Measurements from ENCODE around the gene SEMA5A.

The SEMA5A gene

DNA sequence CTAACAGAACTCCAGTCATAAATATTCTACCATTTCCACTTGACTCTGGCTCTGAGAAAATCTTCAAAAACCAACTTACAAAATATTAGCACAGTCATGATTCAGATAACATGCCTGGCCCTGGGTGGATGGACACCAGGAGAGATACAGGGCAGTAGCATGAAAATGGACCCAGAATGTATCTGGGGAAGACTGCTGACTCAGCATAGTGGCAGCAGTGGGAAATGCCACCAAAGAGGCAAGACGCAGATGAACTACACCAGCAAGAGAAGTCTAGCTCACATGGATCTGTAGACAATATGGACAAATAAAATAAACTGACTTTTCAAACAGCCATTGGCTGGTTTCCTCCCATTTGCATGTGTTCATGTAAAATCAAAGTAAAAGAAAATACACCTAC, 359.8 kb downstream of the SEMA5A start:
- TF ChIP-seq, protein P1, sequence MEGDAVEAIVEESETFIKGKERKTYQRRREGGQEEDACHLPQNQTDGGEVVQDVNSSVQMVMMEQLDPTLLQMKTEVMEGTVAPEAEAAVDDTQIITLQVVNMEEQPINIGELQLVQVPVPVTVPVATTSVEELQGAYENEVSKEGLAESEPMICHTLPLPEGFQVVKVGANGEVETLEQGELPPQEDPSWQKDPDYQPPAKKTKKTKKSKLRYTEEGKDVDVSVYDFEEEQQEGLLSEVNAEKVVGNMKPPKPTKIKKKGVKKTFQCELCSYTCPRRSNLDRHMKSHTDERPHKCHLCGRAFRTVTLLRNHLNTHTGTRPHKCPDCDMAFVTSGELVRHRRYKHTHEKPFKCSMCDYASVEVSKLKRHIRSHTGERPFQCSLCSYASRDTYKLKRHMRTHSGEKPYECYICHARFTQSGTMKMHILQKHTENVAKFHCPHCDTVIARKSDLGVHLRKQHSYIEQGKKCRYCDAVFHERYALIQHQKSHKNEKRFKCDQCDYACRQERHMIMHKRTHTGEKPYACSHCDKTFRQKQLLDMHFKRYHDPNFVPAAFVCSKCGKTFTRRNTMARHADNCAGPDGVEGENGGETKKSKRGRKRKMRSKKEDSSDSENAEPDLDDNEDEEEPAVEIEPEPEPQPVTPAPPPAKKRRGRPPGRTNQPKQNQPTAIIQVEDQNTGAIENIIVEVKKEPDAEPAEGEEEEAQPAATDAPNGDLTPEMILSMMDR (conservative IDR thresholded peaks at IDR 0.05; ENCODE audit: low read depth, low read length), result no peak

DNA sequence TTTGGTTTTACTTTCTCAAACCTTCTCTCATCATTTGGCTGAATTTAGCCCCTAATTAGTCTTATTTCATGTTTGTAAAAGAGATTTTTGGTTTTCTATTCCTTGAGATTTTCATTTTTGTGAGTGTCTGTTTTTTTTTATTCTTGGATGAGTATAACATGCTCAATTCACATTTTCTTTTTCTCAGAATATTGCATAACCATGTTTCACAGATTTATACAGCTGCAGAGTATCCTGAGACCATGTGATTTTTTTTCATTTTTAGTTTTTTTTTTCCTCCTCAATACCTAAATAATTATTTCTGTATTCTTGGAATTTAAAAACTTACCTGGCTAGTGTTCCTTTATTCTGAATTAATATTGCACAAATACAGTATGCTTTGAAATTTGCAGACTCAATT, 361.9 kb downstream of the SEMA5A start:
- DNase-seq (ENCODE audit: low read depth), result peak; percentile 33
- TF ChIP-seq, protein P1 (conservative IDR thresholded peaks at IDR 0.05; ENCODE audit: low read depth, low read length), result no peak
- H3K4me3 ChIP-seq (ENCODE audit: low read depth, low read length), result no peak overlapping the region

More for the DNA sequence above, 359.8 kb downstream of the SEMA5A start:
- DNase-seq (ENCODE audit: low read depth), result no peak
- no peak overlapping the region for H3K4me3 ChIP-seq (ENCODE audit: low read depth, low read length)

DNA sequence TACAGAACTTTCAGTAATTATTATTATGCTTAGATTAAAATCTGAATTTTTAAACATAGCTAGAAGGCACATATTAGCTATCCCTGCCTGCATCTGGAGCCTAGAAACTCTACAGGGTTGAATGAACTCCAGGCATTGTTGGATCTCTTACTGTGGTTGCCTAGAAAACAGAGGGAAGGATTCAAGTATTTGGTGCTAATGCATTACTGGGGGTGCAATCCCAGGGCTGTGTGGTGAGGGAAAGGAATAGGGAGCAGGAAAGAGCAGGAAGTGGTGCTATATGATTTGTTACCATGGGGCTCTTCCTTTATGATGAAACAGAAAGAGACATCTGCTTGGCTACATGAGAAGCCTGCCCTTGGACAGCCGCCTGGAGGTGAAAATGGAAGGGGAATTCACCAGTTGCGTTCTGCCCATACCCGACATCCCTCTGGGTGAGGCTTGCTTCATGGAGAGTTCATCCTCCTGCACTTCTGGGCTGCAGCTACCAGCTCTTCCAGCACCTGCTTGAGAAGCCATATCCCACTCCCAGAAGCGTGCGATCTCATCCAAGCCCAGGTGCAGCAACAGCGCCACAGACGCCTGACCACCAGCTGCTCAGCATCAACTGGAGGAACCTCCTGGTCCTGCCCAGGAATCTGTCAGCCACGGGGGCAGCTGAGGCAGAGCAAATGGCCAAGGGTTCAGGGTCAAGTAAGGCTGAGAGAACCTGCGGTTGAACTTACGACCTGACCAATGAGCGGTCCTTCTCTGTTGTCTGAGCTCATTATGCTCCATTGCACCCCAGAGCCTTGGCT, 362.8 kb downstream of the SEMA5A start:
- TF ChIP-seq, protein P1 (conservative IDR thresholded peaks at IDR 0.05; ENCODE audit: low read depth, low read length), result no peak
- no peak for DNase-seq (ENCODE audit: low read depth)
- H3K4me3 ChIP-seq (ENCODE audit: low read depth, low read length), result no peak overlapping the region

DNA sequence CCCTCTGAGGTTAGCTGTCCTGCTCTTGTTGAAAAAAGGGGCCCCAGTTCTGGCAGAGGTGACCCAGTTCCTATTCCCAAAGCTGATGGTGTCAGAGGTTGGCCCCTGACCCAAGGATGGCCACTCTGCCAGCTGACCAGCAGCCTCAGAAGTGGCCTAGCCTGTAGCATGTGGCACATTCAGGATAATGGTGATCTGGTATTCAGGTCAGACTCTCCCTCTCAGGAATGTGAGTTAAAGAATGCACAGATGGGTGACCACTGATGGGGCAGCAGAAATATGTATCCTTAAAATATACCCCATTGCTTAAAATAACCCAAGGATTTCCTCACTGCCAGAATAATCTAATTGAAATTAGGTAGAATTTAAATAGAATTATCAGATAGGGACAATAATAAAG, 369.2 kb downstream of the SEMA5A start:
- DNase-seq (ENCODE audit: low read depth), result peak; percentile 36
- no peak overlapping the region for H3K4me3 ChIP-seq (ENCODE audit: low read depth, low read length)
- TF ChIP-seq, protein P1 (conservative IDR thresholded peaks at IDR 0.05; ENCODE audit: low read depth, low read length), result no peak

DNA sequence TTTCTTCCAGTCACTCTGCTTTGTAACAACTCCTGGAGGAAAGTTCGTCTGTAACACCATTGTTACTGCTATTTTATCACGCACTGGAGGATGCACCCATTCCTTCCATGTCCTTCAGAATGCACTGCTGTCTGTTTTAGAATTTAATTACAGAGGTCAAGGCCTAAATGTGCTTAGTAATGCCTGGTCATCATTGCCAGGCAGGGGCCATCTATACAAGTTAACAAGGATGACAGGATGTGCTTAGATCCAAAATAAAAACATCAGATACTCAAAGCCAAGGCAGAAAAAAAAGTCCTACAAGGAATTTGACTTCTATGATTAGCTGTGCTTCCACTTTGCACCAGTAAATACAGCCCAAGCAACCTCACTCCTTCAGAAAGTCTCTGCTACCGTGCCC, 371.4 kb downstream of the SEMA5A start:
- TF ChIP-seq, protein P1 (conservative IDR thresholded peaks at IDR 0.05; ENCODE audit: low read depth, low read length), result no peak
- H3K4me3 ChIP-seq (ENCODE audit: low read depth, low read length), result no peak overlapping the region
- DNase-seq (ENCODE audit: low read depth), result peak; percentile 48

DNA sequence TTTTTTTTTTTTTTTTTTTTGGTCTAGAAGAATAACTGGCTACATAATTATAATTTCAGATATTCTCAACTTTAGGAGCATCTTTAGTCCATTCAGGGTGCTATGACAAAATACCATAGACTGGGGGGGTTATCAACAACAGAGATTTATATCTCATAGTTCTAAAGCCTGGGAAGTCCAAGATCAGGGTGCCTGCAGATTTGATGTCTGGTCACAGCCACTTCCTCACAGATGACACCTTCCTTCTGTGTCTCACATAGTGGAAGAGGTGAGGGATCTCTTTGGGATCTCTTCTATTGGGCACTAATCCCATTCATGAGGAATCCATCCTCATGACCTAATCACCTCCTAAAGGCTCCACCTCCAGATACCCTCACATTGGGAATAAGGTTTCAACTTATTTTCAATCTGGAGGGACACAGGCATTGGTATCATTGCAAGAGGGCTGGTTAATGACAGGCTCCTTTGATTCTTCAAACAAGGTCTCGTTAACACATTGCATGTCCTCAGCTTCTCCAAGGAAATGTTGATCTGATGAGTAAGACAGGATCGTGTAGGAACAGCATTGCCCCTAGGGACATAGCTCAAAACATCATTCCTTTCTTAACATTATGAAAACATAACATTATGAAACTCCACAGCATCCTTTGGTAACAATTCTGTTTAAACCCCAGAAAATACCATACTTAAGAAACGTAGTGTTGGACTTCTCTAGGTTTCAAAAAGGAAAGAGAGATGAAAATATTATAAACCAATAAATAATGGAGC, 372.4 kb downstream of the SEMA5A start:
- DNase-seq (ENCODE audit: low read depth), result peak; percentile 97
- no peak overlapping the region for H3K4me3 ChIP-seq (ENCODE audit: low read depth, low read length)
- TF ChIP-seq, protein P1 (conservative IDR thresholded peaks at IDR 0.05; ENCODE audit: low read depth, low read length), result no peak

Measured in choroid plexus epithelial cell (primary cell).